Measurements from ENCODE around the gene POLD4.
"Not testable (repeated sequence)": the region's sequence is repeated elsewhere in the genome, so short reads cannot be mapped to it uniquely, and the experiment has no call there.

The POLD4 gene
- long read RNA-seq, donor 1, transcript POLD4-205 (4 exons, 1,486 nt): minor isoform, 9 of 34 reads
- long read RNA-seq, donor 1, transcript POLD4-201 (4 exons, 918 nt): major isoform, 18 of 34 reads
- long read RNA-seq, donor 1, partial matches to known transcripts: 0 of 34 reads
- long read RNA-seq, donor 1, other reads (novel, unspliced or antisense): 0 of 34 reads
- long read RNA-seq, donor 2, transcript POLD4-201 (4 exons, 918 nt): major isoform, 9 of 17 reads
- long read RNA-seq, donor 2, partial matches to known transcripts: 0 of 17 reads
- long read RNA-seq, donor 2, other reads (novel, unspliced or antisense): 0 of 17 reads
- long read RNA-seq, donor 3, transcript POLD4-201 (4 exons, 918 nt): major isoform, 6 of 11 reads
- long read RNA-seq, donor 3, partial matches to known transcripts: 0 of 11 reads
- long read RNA-seq, donor 3, other reads (novel, unspliced or antisense): 0 of 11 reads
- long read RNA-seq, donor 4, transcript POLD4-205 (4 exons, 1,486 nt): major isoform, 8 of 18 reads
- long read RNA-seq, donor 4, transcript POLD4-201 (4 exons, 918 nt): minor isoform, 7 of 18 reads
- long read RNA-seq, donor 4, partial matches to known transcripts: 0 of 18 reads
- long read RNA-seq, donor 4, other reads (novel, unspliced or antisense): 0 of 18 reads
- long read RNA-seq, donor 5, transcript POLD4-205 (4 exons, 1,486 nt): minor isoform, 13 of 31 reads
- long read RNA-seq, donor 5, transcript POLD4-201 (4 exons, 918 nt): major isoform, 14 of 31 reads
- long read RNA-seq, donor 5, partial matches to known transcripts: 0 of 31 reads
- long read RNA-seq, donor 5, other reads (novel, unspliced or antisense): 0 of 31 reads
- long read RNA-seq, donor 6, transcript POLD4-201 (4 exons, 918 nt): major isoform, 10 of 25 reads
- long read RNA-seq, donor 6, transcript POLD4-205 (4 exons, 1,486 nt): minor isoform, 8 of 25 reads
- long read RNA-seq, donor 6, partial matches to known transcripts: 0 of 25 reads
- long read RNA-seq, donor 6, other reads (novel, unspliced or antisense): 0 of 25 reads
- long read RNA-seq, donor 7, transcript POLD4-205 (4 exons, 1,486 nt): minor isoform, 5 of 34 reads
- long read RNA-seq, donor 7, transcript POLD4-201 (4 exons, 918 nt): major isoform, 12 of 34 reads
- long read RNA-seq, donor 7, partial matches to known transcripts: 9 of 34 reads
- long read RNA-seq, donor 7, other reads (novel, unspliced or antisense): 0 of 34 reads
- long read RNA-seq, donor 8, transcript POLD4-205 (4 exons, 1,486 nt): minor isoform, 8 of 36 reads
- long read RNA-seq, donor 8, transcript POLD4-201 (4 exons, 918 nt): major isoform, 13 of 36 reads
- long read RNA-seq, donor 8, partial matches to known transcripts: 5 of 36 reads
- long read RNA-seq, donor 8, other reads (novel, unspliced or antisense): 0 of 36 reads

DNA sequence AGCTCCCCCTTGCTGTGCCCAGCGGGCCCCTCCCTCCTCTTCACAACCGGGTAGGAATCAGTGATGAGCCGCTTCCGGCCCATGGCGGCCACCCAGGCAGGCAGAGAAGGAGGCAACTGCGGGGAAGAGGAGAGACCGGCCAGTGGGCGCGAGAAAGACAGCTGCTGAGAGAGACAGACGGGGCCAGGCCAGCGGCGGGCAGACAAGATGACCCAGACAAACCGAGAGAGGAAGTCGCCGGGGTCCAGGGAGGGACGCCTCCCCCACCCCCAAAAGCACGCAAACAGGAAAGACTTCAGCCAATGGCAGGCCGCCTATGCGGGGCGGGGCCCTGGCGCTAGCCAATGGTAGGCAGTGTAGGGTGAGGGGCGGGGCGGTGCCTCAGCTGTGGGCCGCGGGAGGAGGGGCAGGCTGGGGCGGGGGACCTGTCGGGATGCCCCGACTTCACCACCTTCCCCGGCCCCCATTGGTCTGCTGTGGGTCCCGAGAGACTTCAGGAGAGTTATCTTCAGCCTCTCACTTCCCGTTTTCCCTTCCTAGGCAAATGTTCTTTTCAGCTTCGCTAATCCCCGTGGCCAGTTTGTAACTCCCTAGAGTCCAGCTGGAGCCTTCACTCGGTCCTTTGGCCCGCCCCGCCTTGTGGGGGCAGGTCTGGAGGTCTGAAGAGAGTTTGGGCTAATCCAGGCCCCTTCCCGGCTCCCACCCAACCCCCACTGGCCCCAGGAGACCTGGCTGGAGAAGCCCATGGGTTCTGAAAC lies at the start of gene POLD4:
TSS of gene POLD4 (minus strand) at position 230 of the 758 bp plus-strand sequence. CDS start at position 83, 147 bp downstream.
- DNase-seq: peak; percentile 97

DNA sequence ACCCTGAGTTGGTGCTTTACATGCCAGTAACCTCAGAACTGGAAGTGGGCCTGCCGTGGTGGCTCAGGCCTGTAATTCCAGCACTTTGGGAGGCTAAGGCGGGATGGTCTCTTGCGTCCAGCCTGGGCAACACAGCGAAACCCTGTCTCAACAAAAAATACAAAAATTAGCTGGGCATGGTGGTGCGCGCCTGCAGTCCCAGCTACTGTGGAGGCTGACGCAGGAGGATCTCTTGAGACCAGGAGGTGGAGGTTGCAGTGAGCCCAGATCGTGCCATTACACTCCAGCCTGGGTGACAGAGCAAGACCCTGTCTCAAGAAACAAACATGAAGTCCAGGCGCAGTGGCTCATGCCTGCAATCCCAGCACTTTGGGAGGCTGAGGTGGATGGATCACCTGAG lies 49.7 kb upstream of the POLD4 start:
- not testable (repeated sequence) for DNase-seq

DNA sequence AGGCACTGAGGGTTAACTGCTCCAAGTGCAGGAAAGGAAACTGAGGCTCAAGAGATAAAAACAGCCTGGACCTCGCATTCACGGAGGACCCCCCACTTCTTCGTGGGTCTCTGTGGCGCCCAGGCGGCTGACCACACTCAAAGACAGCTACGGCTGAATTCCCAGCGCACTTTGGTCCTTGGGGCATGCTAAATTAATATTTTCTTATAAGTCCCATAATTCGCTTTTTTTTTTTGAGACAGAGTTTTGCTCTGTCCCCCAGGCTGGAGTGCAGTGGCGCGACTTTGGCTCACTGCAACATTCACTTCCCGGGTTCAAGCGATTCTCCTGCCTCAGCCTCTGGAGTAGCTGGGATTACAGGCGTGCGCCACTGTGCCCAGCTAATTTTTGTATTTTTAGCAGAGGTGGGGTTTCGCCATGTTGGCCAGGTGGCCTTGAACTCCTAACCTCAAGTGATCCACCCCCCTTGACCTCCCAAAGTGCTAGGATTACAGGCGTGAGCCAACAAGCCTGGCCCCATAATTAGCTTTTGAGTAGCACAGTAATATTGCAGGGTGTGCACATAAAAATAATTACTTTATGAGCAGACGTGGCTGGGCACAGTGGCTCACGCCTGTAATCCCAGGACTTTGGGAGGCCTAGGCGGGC lies 49.0 kb upstream of the POLD4 start:
- DNase-seq: peak; percentile 78

DNA sequence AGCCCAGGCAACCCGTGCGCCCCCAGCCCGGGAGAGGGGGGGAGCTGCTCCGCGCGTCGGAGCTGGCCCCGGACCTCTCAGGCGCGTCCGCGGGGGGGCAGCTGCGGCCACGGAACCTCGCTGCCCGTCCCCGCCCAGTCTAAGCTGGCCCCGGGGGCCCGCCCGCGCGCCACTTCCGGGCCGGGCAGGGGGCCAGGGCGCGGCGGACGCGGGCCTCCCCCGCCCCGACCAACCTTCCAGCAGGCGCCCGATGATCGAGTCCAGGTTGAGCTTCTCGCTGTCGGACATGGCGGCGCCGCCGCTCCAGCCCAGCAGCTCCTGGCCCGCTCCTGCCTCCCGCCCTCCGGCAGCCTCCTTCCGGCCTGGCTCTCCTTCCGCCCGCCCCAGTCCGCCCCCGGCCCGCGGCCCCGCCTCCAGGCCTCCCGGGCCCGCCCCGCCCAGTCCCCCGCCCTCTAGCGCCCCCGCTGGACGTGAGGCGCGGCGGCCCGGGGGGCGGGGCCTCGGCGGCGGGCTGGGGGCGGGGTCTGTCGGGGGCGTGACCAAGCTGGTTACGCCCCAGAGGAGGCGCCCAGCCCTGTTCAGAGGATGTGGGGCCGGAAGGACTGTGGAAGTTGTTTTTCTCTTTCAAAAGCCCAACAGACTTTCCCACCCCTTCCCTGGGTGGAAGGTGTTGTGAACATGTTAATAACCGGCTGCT lies 48.3 kb upstream of the POLD4 start, which contains the start of gene PPP1CA:
TSS of gene PPP1CA (minus strand) at position 364 of the 697 bp plus-strand sequence. CDS start at position 288, 76 bp downstream.
- DNase-seq: peak; percentile 87

GRCh38 chr11:67400942-67401494 lies 47.7 kb upstream of the POLD4 start:
- no peak for DNase-seq

DNA sequence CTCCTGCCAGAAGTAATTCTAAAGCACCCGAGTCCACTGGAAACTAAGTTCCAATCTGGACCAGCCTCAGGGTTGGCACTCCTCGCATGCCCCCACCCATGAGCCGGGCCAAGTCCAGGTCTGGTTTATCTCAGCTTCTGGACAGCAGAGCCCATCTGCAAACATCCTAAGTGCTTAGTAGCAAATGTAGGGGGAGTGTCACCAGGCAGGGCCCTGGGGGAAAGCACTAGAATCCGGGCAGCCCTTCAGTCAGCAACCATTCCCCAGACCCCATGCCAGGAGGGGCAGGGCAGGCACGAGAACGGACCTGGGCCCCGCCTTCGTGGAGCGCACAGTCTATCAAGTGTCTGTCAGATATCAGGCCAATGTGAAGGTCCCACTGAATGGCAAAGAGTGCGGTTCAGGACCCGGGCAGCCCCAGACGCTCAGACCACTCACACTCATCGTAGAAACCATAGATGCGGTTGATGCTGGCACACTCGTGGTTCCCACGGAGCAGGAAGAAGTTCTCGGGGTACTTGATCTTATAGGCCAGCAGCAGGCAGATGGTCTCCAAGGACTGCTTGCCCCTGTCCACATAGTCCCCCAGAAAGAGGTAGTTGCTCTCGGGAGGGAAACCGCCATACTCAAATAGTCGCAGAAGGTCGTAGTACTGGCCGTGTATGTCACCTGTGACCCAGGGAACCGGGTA lies 47.0 kb upstream of the POLD4 start:
- DNase-seq: no peak

DNA sequence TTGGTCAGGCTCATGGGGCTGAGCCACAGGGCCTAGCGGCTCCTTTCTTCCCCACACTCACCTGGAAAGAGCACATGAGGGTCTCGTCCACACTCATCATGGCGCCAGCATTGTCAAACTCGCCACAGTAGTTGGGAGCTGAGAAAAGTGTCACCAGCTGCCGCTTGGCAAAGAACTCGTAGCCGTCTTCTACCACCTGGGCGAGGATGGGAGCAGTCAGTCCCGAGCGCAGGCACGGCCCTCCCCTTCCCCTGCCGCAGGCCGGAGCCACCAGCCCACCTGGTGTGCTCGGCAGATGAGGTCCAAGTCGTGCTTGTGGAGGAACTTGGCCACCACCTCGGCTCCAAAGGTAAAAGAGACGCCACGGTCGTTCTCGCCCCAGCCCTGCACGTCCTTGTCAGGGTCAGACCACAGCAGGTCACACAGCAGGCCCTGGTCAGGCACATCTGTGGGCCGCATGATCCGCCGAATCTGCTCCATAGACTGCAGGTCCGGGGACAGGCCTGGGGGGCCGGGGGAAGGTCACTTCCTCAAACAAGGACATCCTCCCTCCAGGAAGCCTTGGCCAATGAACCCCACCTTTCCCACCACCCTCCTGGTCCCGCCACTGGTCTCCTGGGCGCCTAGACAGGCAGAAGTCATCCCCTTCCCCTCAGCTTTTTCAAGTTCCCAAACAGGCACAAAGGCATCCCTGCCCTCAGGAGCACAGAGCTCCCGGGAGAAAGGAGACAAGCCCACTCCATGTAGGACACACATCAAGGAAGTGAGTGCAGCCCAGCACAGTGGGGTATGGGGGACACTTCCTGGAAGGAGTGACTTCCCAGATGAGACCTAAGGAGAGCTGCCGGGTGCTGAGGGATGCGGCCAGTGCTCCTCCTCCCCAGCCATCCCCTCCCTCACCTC lies 45.6 kb upstream of the POLD4 start:
- no peak for DNase-seq

DNA sequence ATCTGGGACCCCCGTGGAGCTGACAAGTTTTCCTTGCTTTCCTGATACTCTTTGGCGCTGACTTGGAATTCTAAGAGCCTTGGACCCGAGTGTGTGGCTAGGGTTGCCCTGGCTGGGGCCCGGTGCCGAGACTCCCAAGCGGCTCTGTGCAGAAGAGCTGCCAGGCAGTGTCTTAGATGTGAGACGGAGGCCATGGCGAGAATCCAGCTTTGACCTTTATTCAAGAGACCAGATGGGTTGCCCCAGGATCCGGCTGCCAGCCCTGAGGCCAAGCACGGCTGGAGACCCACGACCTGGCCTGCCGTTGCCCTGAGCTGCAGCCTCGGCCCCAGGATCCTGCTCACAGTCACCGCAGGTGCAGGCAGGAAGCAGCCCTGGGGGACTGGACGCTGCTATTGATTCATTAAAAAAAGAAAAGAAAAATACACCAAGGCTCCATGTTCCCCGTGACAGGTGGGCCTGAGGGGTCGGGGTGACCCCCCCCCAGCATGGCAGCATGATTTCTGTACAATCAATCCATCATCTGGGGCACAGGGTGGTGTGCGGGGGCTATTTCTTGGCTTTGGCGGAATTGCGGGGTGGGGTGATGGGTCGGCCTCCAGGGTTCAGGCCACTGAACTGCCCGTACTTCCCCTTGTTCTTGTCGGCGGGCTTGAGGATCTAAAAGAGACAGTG lies 44.8 kb upstream of the POLD4 start:
- DNase-seq: no peak

DNA sequence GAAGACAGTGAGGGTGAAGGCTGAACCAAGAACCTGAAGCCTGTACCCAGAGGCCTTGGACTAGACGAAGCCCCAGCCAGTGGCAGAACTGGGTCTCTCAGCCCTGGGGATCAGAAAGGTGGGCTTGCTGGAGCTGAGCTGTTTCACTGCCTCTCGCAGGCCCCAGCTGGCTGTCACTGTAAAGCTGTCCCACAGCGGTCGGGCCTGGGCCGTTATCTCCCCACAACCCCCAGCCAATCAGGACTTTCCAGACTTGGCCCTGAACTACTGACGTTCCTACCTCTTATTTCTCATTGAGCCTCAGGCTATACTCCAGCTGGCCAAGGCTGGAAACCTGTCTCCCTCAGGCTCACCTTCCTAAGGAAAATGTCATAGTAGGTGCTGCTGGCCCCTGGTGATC lies 44.2 kb upstream of the POLD4 start:
- DNase-seq: no peak

DNA sequence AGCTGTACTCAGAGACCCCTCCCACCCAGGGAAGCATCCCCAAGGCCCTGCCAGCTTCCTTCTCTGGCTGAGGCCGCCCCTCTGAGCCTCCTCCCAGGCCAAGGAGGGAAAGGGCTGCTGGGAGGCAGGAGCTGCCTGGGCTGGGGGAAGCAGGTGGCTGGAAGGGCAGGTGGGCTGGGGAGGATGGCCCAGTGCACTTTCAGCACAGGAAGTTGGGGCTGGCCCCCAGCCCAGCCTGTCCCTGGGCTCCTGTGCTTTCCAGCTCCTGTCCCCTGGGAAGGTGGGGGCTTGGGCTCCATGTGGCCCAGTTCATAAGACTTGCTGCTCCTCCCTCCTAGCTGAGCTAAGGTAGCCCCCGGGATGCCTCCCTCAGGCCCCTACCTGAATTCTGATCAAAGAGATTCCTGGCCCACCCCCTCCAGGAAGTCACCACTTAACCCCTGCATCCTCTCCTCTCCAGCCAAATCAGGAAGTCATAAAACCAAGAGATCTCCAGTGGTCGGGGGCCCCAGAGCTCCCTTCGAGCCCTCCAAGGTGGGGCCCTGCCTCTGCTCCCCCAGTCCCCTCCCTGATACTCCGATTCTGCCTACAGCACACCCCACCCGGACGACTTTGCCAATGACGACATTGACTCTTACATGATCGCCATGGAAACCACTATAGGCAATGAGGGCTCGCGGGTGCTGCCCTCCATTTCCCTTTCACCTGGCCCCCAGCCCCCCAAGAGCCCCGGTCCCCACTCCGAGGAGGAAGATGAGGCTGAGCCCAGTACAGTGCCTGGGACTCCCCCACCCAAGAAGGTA lies 43.4 kb upstream of the POLD4 start:
- no peak for DNase-seq

GRCh38 chr11:67396259-67396581 lies 42.9 kb upstream of the POLD4 start:
- DNase-seq: no peak

- DNase-seq: no peak
Observed at GRCh38 chr11:67395555-67396258, 42.4 kb upstream of the POLD4 start.

- DNase-seq: no peak
Observed at GRCh38 chr11:67393990-67394389, 40.6 kb upstream of the POLD4 start.

GRCh38 chr11:67393437-67393836 lies 40.1 kb upstream of the POLD4 start:
- no peak for DNase-seq

GRCh38 chr11:67392183-67392715 lies 38.9 kb upstream of the POLD4 start:
- no peak for DNase-seq
